ENCODE data around the gene XG.

DNA sequence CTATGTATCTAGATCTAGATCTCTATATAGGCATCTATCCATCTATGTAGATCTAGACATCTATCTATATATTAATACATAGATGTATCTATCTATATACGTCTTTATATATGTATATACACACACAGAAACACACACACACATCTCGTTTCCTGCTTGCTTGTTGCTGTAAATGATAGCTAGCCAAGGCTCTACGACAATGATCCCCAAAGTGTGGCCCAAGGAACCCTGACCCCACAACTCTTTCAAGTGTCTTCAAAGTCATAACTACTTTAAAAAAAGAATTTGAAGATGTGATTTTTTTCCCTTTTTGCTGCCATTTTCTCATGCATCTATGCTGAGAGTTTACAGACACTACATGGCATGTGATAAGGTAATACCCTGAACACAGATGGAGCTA lies 105.7 kb downstream of the XG start:
- TF ChIP-seq, protein P1, sequence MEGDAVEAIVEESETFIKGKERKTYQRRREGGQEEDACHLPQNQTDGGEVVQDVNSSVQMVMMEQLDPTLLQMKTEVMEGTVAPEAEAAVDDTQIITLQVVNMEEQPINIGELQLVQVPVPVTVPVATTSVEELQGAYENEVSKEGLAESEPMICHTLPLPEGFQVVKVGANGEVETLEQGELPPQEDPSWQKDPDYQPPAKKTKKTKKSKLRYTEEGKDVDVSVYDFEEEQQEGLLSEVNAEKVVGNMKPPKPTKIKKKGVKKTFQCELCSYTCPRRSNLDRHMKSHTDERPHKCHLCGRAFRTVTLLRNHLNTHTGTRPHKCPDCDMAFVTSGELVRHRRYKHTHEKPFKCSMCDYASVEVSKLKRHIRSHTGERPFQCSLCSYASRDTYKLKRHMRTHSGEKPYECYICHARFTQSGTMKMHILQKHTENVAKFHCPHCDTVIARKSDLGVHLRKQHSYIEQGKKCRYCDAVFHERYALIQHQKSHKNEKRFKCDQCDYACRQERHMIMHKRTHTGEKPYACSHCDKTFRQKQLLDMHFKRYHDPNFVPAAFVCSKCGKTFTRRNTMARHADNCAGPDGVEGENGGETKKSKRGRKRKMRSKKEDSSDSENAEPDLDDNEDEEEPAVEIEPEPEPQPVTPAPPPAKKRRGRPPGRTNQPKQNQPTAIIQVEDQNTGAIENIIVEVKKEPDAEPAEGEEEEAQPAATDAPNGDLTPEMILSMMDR (IDR thresholded peaks at IDR 0.05), result no peak
- no peak for TF ChIP-seq POLR2A (IDR thresholded peaks at IDR 0.05)
- no peak for TF ChIP-seq POLR2AphosphoS5 (IDR thresholded peaks at IDR 0.05)
